Dermis blood vessel endothelial cell (primary cell): Measurements from ENCODE around the gene ZDHHC18. TPM values are rescaled to one million over a fixed set of nuclear protein-coding genes. Genes with fewer than 3 reads are reported as not detected.
A peak's percentile ranks its signal among the peaks of the same experiment; 100 is the strongest.

Experiments used
- DNase-seq: peaks from one replicate; pipeline ENCODE4 v3.0.0; 2010
- total RNA-seq: library from RNA; depleted of rRNA; stranded (reverse); fragments of >200 nt; gene quantifications from 2 replicates; pipeline ENCODE4 v1.2.3, GENCODE V29; 2014

The ZDHHC18 gene, protein sequence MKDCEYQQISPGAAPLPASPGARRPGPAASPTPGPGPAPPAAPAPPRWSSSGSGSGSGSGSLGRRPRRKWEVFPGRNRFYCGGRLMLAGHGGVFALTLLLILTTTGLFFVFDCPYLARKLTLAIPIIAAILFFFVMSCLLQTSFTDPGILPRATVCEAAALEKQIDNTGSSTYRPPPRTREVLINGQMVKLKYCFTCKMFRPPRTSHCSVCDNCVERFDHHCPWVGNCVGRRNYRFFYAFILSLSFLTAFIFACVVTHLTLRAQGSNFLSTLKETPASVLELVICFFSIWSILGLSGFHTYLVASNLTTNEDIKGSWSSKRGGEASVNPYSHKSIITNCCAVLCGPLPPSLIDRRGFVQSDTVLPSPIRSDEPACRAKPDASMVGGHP
- total RNA-seq = 6.8 and 9.2 TPM in 2 replicates

DNA sequence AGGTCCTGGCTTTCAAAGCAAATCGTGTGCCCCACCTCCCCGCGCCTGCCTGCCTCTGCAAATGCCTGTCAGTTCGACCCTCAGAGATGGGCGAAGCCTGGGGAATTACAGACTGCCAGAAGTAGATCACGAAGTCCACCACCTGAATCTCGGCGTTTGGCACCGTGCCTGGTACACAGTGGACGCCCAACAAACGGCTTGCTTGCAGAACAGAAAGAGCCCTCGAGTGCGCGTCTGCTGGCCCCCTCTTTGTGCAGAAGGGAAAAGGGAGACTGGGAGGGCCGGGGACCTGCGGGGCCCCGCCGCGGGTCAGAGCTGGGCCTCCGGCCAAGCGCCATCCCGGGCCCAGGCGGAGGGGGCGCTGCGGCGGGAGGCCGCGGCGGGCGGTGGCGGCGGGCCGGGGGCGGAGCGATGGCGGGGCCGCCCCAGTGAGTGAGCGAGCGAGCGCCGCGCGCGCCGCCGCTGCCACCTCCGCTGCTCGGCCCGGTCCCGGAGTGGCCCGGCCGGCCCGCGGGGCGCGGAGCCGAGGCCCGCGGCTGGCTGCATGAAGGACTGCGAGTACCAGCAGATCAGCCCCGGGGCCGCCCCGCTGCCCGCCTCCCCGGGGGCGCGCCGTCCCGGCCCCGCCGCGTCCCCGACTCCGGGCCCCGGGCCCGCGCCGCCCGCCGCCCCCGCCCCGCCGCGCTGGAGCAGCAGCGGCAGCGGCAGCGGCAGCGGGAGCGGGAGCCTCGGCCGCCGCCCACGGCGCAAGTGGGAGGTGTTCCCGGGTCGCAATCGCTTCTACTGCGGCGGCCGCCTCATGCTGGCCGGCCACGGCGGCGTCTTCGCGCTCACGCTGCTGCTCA is at the start of gene ZDHHC18:
Gene ZDHHC18, plus strand, starts transcription at position 428 of the 845 bp plus-strand sequence. Its CDS starts 117 bp downstream, at position 545.
- peak; percentile 70 for DNase-seq

DNA sequence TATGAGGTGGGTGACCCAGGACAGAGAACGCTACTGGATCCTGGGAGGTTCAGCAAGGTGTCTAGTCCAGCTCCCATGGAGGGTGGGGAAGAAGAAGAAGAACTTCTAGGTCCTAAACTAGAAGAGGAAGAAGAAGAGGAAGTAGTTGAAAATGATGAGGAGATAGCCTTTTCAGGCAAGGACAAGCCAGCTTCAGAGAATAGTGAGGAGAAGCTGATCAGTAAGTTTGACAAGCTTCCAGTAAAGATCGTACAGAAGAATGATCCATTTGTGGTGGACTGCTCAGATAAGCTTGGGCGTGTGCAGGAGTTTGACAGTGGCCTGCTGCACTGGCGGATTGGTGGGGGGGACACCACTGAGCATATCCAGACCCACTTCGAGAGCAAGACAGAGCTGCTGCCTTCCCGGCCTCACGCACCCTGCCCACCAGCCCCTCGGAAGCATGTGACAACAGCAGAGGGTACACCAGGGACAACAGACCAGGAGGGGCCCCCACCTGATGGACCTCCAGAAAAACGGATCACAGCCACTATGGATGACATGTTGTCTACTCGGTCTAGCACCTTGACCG is 47.3 kb upstream of the ZDHHC18 start:
- no peak for DNase-seq

GRCh38 chr1:26780344-26780957 is 46.0 kb upstream of the ZDHHC18 start:
- DNase-seq = no peak

GRCh38 chr1:26781206-26781825 is 45.2 kb upstream of the ZDHHC18 start:
- no peak for DNase-seq

- DNase-seq = no peak
These were observed 43.8 kb upstream of the ZDHHC18 start for GRCh38 chr1:26782521-26783212.

DNA sequence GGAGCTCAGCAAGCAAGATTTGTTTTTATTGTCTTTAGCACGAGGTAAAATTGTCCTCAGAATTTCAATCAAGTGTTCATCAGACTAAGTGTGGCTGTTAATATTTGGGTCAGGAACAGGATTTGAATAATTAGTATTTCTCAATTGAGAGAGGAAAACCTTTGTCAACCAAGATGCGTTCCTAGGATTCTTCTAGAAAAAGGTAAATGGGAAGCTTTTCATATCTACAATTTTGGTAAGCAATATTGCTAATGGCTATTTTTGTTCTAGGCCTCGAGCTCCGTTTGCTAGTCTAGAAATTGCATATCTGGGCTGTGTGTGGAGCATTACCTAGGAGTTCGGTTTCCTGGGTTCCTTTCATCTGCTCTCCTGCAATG is 42.9 kb upstream of the ZDHHC18 start:
- no peak for DNase-seq

DNA sequence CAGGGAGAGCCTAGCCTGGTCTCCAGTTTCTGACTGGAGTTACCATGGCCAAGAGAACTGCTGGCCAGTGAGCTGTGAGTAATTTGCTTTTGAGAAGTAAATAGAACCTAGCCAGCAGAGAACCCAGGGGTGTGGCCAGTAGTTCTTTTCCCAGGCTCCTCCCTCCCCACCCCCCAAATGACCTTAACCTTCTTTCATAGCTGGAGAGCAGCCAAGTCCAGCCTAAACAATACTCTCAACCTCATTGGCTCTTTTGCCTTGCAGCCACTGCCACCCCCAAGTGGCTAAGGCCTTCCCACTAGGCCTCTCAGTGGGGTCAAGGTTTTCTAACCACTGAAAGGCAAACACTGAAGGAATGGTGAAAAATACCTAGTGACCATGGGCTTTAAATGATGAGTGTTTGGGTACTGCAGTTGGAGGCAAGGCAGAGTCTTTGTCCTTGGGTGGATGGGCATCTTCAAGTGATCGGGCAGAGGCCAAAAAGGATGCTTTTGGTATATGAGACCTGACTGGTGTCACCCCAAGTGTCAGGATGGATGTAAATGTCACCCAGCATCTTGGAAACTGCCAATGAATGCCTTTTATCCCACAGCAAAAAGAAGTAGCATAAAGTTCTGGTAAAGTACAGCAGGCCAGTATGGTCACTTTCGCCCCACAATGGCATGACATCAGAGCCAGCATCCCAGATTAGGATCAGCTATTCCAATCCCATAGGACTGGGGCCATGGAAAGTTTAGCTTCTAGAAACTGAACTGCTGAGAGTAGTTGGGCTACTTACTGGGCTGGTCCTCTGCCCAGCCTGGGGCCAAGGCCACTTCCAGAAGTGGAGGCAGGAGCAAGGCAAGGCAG is 42.2 kb upstream of the ZDHHC18 start:
- peak; percentile 69 for DNase-seq

GRCh38 chr1:26784886-26785285 is 41.6 kb upstream of the ZDHHC18 start:
- no peak for DNase-seq

GRCh38 chr1:26785611-26786436 is 40.7 kb upstream of the ZDHHC18 start:
- peak; percentile 60 for DNase-seq

DNA sequence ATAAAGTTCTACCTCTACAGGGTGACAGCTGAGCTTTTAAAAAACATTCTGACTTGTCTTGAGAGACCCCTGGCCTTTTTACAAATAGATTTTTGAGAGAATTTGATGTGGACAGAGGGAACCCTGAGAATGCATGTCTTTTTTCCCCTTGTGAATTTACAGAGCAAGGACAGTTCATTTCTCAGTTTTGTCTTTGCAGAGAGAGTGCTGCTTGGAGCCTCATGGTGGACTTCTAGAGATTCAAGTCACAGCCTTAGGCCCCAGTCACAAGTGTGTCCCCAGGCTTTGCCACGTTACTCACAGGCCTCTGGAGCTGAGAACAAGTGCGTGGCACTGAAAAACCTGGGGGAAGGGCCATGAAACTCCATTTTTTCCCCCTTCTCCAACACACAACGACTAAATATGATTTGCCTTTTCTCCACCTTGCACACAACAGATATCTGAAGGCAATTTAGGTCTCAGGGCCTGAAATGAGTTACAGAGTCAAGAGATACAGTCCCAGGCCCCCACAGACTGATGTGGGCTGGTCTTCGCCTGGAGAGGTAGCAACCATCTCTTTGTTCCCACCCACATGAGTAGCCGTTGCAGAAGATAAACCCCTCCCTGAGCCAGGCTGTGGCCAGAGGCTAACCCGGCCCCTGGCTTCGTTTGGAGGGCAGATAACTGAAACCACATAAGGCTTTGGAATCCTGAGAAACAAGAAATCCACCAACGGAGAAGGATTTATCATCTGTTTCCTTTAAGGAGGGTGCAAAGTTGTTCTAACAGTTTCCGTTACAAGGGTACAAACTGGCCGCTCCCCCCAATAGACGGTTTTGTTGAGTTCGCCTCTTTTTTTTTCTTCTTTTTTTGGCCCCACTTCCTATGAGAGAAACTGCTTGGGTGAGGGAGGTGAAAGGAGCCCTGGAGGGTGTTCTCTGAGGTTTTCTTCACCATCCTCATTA is 39.8 kb upstream of the ZDHHC18 start:
- peak; percentile 73 for DNase-seq

- DNase-seq = no peak
These were observed 39.1 kb upstream of the ZDHHC18 start for GRCh38 chr1:26787381-26787705.

DNA sequence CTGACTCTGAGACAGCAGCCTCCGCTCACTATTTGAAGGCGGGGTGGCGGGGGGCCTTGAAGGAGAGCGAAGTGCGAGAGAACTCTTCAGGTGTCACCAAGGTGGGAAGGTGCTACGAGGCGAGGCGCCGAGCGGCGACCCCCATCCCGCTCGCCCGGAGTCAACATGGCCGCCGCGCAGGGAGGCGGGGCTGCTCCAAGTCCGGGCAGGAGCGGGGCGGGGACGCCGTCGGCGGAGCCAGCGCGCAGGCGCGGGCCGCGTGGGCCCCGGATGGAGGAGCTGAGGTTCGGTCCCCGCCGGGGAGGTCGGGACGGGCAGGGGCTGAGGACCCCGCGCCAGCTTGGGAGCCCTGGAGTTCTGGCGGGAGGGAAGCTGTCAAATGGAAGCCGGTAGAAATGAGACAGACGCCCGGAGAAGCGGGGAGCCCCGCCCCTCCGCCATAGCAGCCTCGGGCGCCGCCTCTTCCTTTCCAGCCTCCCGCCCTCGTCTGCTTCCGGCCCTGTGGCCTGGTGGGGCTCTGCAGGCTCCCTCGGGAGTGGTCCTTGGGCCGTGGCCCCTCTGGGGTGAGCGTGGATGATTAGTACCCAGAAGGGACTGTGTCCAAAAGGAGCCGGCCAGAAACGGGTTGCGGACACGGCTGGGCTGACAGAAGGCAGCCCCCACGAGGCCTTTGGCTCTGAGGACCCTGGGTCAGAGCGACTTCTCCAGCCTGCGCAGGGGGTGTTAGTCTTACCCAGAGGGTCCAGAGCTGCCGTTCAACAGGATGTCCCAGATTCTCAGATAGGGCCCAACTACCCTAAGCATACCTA is 38.6 kb upstream of the ZDHHC18 start, which contains the start of gene PIGV:
Gene PIGV, plus strand, starts transcription at position 245 of the 809 bp plus-strand sequence. CDS start 2,866 bp downstream, outside the sequence.
- DNase-seq = peak; percentile 89

DNA sequence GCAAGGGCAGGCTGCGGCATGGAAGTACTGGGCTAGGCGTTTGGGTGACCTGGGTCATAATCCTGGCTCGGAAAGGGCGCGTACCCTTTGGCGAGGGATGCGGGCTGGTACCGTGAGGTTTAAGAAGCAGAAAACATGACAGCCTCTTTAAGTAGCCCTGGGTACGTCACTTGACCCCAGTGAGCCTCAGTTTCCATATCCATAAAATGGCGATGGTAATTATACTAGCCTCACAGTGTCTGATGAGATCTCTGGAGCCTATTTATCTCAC is 38.0 kb upstream of the ZDHHC18 start:
- peak; percentile 39 for DNase-seq

- DNase-seq = peak; percentile 88
These were observed 37.5 kb upstream of the ZDHHC18 start for GRCh38 chr1:26788836-26789611.

DNA sequence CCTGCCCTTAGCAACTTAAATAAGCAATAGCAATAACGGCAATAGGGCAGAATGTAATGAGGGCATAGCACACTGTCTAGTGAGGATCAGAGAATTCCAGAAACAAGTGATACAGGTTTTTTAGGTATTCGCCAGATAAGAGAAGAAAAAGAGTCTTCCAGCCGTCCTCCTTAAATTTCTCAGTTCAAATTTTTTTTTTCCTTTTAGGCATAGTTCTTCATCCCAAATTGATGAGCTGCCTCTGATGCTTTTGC is 36.9 kb upstream of the ZDHHC18 start:
- no peak for DNase-seq

- no peak for DNase-seq
These were observed 36.6 kb upstream of the ZDHHC18 start for GRCh38 chr1:26789931-26790330.

- no peak for DNase-seq
These were observed 35.9 kb upstream of the ZDHHC18 start for GRCh38 chr1:26790551-26790953.

- DNase-seq = no peak
These were observed 35.3 kb upstream of the ZDHHC18 start for GRCh38 chr1:26791148-26791547.
